Body of pancreas (tissue), 4 donors: ENCODE results near the gene ADNP2. TPM values are rescaled to one million over a fixed set of nuclear protein-coding genes. Genes with fewer than 3 reads are reported as not detected.

Experiments
- ATAC-seq: fragments of 150-250 bp; one replicate; pipeline ENCODE4 v1.9.1; 2016
- DNase-seq, 4 donors: peaks; one replicate each; pipeline ENCODE4 v3.0.0-alpha.2; 2019
- H3K27ac ChIP-seq, 4 donors: fragments of 200-600 bp; sonication (generic); 1 replicate in 3 of 4; 2 replicates in 1 of 4; pipeline versions ENCODE4 v1.5.1 to v1.6.1; 2016 to 2019; ENCODE audit warnings: mild to moderate bottlenecking in 1 of 4, mixed read lengths in 1 of 4, moderate library complexity in 1 of 4
- H3K27me3 ChIP-seq, 2 donors: fragments of 200-600 bp; sonication (generic); one replicate each; pipeline ENCODE4 v1.6.0; 2016; ENCODE audit warnings: mild to moderate bottlenecking in 1 of 2
- H3K36me3 ChIP-seq, 2 donors: fragments of 200-600 bp; sonication (generic); replicated peaks in 1 of 2; 2 replicates each; pipeline ENCODE4 v1.5.1; 2016; ENCODE audit warnings: low read depth in 2 of 2; ENCODE audit not compliant: insufficient read depth in 1 of 2
- H3K4me1 ChIP-seq: fragments of 200-600 bp; sonication (generic); one replicate; pipeline ENCODE4 v1.6.0; 2016
- H3K4me3 ChIP-seq, 2 donors: fragments of 200-600 bp; sonication (generic); 1 replicate in 1 of 2; 2 replicates in 1 of 2; pipeline ENCODE4 v1.5.1; 2016 to 2019
- H3K9me3 ChIP-seq, 3 donors: fragments of 200-600 bp; sonication (generic); 1 replicate in 2 of 3; 2 replicates in 1 of 3; pipeline ENCODE4 v1.5.1; 2016
- CTCF ChIP-seq, 7 experiments: fragments of 450-650 bp in 4 of 7; fragments of 200-600 bp in 3 of 7; sonication (generic) in 3 of 7; IDR thresholded peaks; one replicate each; pipeline ENCODE4 v1.5.1; 2016 to 2019; ENCODE audit warnings: antibody characterized with exemption in 7 of 7
- POLR2A ChIP-seq, 3 donors: fragments of 450-650 bp; IDR thresholded peaks; one replicate each; pipeline ENCODE4 v1.6.1; 2016; ENCODE audit warnings: antibody characterized with exemption in 3 of 3, mild to moderate bottlenecking in 2 of 3
- WGBS, 2 donors: methylation state at CpG; one replicate each; pipeline ENCODE4 v1.1.5; 2017; 5-methylcytosine and 5-hydroxymethylcytosine counted together
- intact Hi-C: fragments of 100-400 bp; cut with DNase I; formaldehyde crosslinking; loops from one replicate; pipeline ENCODE4 v1.15.1; 2023
- total RNA-seq, 2 donors: library from RNA; depleted of rRNA; stranded (reverse); fragments of >200 nt; gene quantifications; one replicate each; pipeline ENCODE4 v1.1.0, GENCODE V29; 2016

The ADNP2 gene
- total RNA-seq, 2 donors from 2014 or later: 7.0 to 9.2 TPM

GRCh38 chr18:80171054-80171872, 62.2 kb downstream of the ADNP2 start:
- intact Hi-C loops: no loop called here
- DNase-seq (peak; percentile 28 to 62 (median 49)), ATAC-seq (peak; percentile 55)
- 23 to 39% methylated on average over 23 of the region's 23 CpGs for WGBS, 2 donors
- TF ChIP-seq CTCF (IDR thresholded peaks at IDR 0.05): peak; percentile 47 to 71 (median 55)
- TF ChIP-seq POLR2A (IDR thresholded peaks at IDR 0.05): no peak
- no peak overlapping the region for H3K4me3 ChIP-seq
- peaks cover 7% of the 10 kb centered on the region for H3K4me1 ChIP-seq
- no peak overlapping the region for H3K27ac ChIP-seq
- H3K36me3 ChIP-seq: no peaks in the 10 kb centered on the region
- H3K9me3 ChIP-seq: no peaks in the 10 kb centered on the region
- H3K27me3 ChIP-seq: no peaks in the 10 kb centered on the region

DNA sequence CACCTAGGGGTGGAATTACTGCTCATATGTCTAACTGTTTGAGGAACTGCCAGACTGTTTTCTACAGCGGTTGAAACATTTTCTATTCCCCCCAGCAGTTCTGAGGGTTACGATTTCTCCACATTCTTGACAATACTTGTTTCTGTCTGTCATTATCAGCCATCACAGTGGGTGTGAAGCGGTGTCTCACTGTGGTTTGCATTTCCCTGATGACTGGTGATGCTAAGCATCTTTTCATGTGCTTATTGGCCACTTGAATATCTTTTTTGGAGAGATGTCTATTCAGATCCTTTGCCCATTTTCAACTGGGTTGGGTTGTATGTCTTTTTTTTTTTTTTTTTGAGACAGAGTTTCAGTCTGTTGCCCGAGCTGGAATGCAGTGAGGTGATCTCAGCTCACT, 63.0 kb downstream of the ADNP2 start:
- Histone ChIP-seq H3K4me3 (no peak overlapping the region), H3K36me3 (no peaks in the 10 kb centered on the region), H3K27ac (no peak overlapping the region), H3K4me1 (peaks cover 7% of the 10 kb centered on the region), H3K27me3 (no peaks in the 10 kb centered on the region), H3K9me3 (no peaks in the 10 kb centered on the region)
- WGBS, 2 donors: 85 to 87% methylated on average over 4 of the region's 4 CpGs
- ATAC-seq: no peak
- DNase-seq: no peak
- intact Hi-C loops: no loop called here
- TF ChIP-seq POLR2A (IDR thresholded peaks at IDR 0.05) (no peak), CTCF (IDR thresholded peaks at IDR 0.05) (no peak)

GRCh38 chr18:80173060-80173459, 64.0 kb downstream of the ADNP2 start:
- no peak for TF ChIP-seq CTCF (IDR thresholded peaks at IDR 0.05)
- no peak for TF ChIP-seq POLR2A (IDR thresholded peaks at IDR 0.05)
- Histone ChIP-seq H3K27me3 (no peaks in the 10 kb centered on the region), H3K36me3 (no peaks in the 10 kb centered on the region), H3K4me3 (no peak overlapping the region), H3K9me3 (no peaks in the 10 kb centered on the region), H3K4me1 (peaks cover 7% of the 10 kb centered on the region), H3K27ac (no peak overlapping the region)
- 84 to 86% methylated on average over 10 of the region's 10 CpGs for WGBS, 2 donors
- intact Hi-C loops: no loop called here
- no peak for ATAC-seq
- no peak for DNase-seq

DNA sequence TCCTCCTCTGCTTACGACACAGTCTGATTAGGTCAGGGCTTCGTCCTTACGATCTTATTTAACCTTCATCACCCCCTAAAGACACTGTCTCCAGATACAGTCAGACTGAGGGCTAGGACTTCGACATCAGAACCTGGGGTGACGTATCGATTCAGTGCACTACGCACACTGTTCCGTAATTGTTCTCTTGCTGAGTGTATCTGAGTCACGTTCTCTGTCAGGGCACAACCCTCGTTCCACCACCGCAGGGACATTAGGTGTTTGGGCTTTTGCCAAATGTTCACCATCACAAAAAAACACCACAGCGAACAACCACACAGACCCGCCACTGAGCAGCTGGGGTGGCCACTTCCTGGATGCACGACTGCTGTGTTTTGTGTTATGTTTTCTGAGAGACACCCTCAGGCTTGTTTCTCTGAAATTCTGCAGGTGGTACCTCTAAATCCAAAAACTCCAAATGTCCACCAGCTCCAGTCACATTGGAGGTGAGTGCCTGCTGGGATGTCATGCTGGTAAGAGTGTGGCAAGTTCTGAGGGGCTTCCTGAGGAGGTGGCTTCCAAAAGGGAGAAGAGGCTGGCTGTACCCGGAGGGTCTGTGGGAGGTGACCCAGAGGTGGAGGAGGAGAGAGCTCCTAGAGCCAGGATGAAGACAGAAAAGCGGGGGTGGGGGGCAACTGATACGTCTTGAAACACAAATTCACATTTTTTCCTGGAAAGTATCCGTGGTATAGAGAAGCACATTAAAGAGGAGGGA, 66.6 kb downstream of the ADNP2 start:
- no peak for ATAC-seq
- Histone ChIP-seq H3K4me1 (peaks cover 7% of the 10 kb centered on the region), H3K36me3 (no peaks in the 10 kb centered on the region), H3K4me3 (no peak overlapping the region), H3K27ac (no peak overlapping the region), H3K9me3 (no peaks in the 10 kb centered on the region), H3K27me3 (no peaks in the 10 kb centered on the region)
- TF ChIP-seq CTCF (IDR thresholded peaks at IDR 0.05) (no peak), POLR2A (IDR thresholded peaks at IDR 0.05) (no peak)
- intact Hi-C loops: no loop called here
- WGBS, 2 donors: 74 to 85% methylated on average over 17 to 18 of the region's 18 CpGs
- DNase-seq: peak in 1 of 4 donors; percentile 22
